HepG2 (cell line): Measurements from ENCODE around the gene ANAPC2. TPM values are rescaled to one million over a fixed set of nuclear protein-coding genes. Genes with fewer than 3 reads are reported as not detected.

Experiments used
- ATAC-seq: fragments of 200-7000 bp; cut with Tn5 transposase; 3 replicates; pipeline ENCODE4 v1.9.1; 2020; ENCODE audit warnings: mild to moderate bottlenecking, moderate library complexity
- BruUV-seq: library from RNA; stranded (reverse); fragments of 400-500 nt; replicated peaks from 2 replicates; lab custom pipeline; 2021; lab: Mats Ljungman, UMichigan
- CTCF ChIA-PET: fragments of 300-600 bp; formaldehyde crosslinking; extraction: SDS; loops from one replicate; lab custom pipeline; 2021; ENCODE audit warnings: low total read pairs, inconsistent platforms, low intra/inter-chr PET ratio; lab: Yijun Ruan, JAX
- POLR2A ChIA-PET: fragments of 350-600 bp; sonication (Branson Sonifier 250); formaldehyde crosslinking; loops from one replicate; lab custom pipeline; 2020; ENCODE audit warnings: antibody characterized with exemption, inconsistent platforms; lab: Yijun Ruan, JAX
- DNase-seq: peaks from one replicate; pipeline ENCODE4 v3.0.0-alpha.2; 2015; ENCODE audit warnings: low spot score
- FAIRE-seq: peaks from 3 replicates; lab custom pipeline; 2011; peaks lifted over from hg19 to GRCh38; lab: Jason Lieb, UNC
- H2AFZ ChIP-seq: one replicate; pipeline ENCODE4 v1.6.1; 2011; ENCODE audit warnings: low read length, inconsistent platforms
- H3K27ac ChIP-seq: fragments of 300-600 bp; 3 replicates; pipeline ENCODE4 v1.8.0; 2011; ENCODE audit warnings: mixed run types, mild to moderate bottlenecking, mixed read lengths, low read length, inconsistent platforms; ENCODE audit not compliant: insufficient read depth; ENCODE audit errors: extremely low read length
- H3K27me3 ChIP-seq, 2 experiments: fragments of 200-600 bp in 1 of 2; 2 replicates in 1 of 2; 3 replicates in 1 of 2; pipeline versions ENCODE4 v1.6.0 to v1.8.0; 2011; ENCODE audit warnings: low read length in 2 of 2, mild to moderate bottlenecking in 2 of 2, moderate library complexity in 2 of 2, inconsistent platforms in 1 of 2; ENCODE audit not compliant: insufficient read depth in 2 of 2, control insufficient read depth in 1 of 2
- H3K36me3 ChIP-seq, 2 experiments: fragments of 200-600 bp in 1 of 2; replicated peaks in 1 of 2; 2 replicates in 1 of 2; 3 replicates in 1 of 2; pipeline versions ENCODE4 v1.5.1 to v1.8.0; 2011; ENCODE audit warnings: low read length in 2 of 2, inconsistent platforms in 1 of 2; ENCODE audit not compliant: insufficient read depth in 2 of 2, control insufficient read depth in 1 of 2
- H3K4me1 ChIP-seq: 2 replicates; pipeline ENCODE4 v1.5.1; 2012; ENCODE audit warnings: low read length, inconsistent platforms; ENCODE audit not compliant: insufficient read depth
- H3K4me2 ChIP-seq: 2 replicates; pipeline ENCODE4 v1.6.0; 2011; ENCODE audit warnings: low read depth, low read length, inconsistent platforms
- H3K4me3 ChIP-seq, 3 experiments: fragments of 200-600 bp in 1 of 3; sonication (generic), shearing (Covaris generic) in 1 of 3; replicated peaks in 1 of 3; 2 replicates each; pipeline ENCODE4 v1.5.1; 2011 to 2016; ENCODE audit warnings: low read length in 3 of 3, inconsistent platforms in 2 of 3, low read depth in 2 of 3, mild to moderate bottlenecking in 2 of 3, control low read depth in 1 of 3, mixed read lengths in 1 of 3; ENCODE audit not compliant: insufficient read depth in 1 of 3
- H3K79me2 ChIP-seq: one replicate; pipeline ENCODE4 v1.6.1; 2011; ENCODE audit warnings: low read length, inconsistent platforms; ENCODE audit not compliant: insufficient read depth
- H3K9ac ChIP-seq: 2 replicates; pipeline ENCODE4 v1.6.0; 2011; ENCODE audit warnings: mild to moderate bottlenecking, low read depth, low read length, inconsistent platforms; ENCODE audit not compliant: insufficient read depth
- H3K9me3 ChIP-seq: 2 replicates; pipeline ENCODE4 v1.5.1; 2012; ENCODE audit warnings: mild to moderate bottlenecking, low read length
- H4K20me1 ChIP-seq: 2 replicates; pipeline ENCODE4 v1.6.0; 2011; ENCODE audit warnings: inconsistent platforms, mild to moderate bottlenecking, low read length, moderate library complexity; ENCODE audit not compliant: insufficient read depth
- GABPB1 ChIP-seq: IDR thresholded peaks from 2 replicates; pipeline ENCODE4 v1.6.1; 2016; ENCODE audit warnings: mild to moderate bottlenecking, missing genetic modification reagents, moderate library complexity, missing compliant biosample characterization
- GATAD2A ChIP-seq: IDR thresholded peaks from 2 replicates; pipeline ENCODE4 v1.6.1; 2016
- ZNF136 ChIP-seq: sonication (generic); formaldehyde crosslinking; IDR thresholded peaks from 2 replicates; pipeline ENCODE4 v1.8.1; 2022; ENCODE audit warnings: low read depth, mild to moderate bottlenecking, moderate library complexity, missing genetic modification reagents
- WGBS: methylation state at CpG from one replicate; pipeline ENCODE4 v1.1.6; 2017; ENCODE audit warnings: low lambda C conversion rate; 5-methylcytosine and 5-hydroxymethylcytosine counted together
- in situ Hi-C: cut with HindIII; loops from 2 replicates; pipeline ENCODE4 v1.10.0; 2017; ENCODE audit warnings: low pct_unique_long_range_greater_than_20kb; ENCODE audit not compliant: extremely low pct_ligation_motif_present
- intact Hi-C: fragments of 100-400 bp; cut with micrococcal nuclease; formaldehyde crosslinking; loops from one replicate; pipeline ENCODE4 v1.10.0; 2022; ENCODE audit not compliant: unreplicated experiment
- polyA plus RNA-seq, 8 experiments: library from polyadenylated mRNA; depleted of rRNA in 3 of 8; stranded (reverse) in 7 of 8; unstranded in 1 of 8; fragments of >200 nt; fragmentation: Illumina TruSeq in 4 of 8; extraction: Trizol in 4 of 8; gene quantifications; 2 replicates each; pipeline versions ENCODE4 v1.2.1 to v1.2.3, GENCODE V29; 2011 to 2016; ENCODE audit warnings: low read depth in 4 of 8, missing spikeins in 1 of 8, mixed read lengths in 1 of 8; ENCODE audit not compliant: insufficient read depth in 1 of 8
- total RNA-seq, 5 experiments: library from RNA; depleted of rRNA; stranded (reverse); fragments of >200 nt; fragmentation: Illumina TruSeq; extraction: Trizol; gene quantifications; 2 replicates each; pipeline ENCODE4 v1.2.3, GENCODE V29; 2016; ENCODE audit warnings: low read depth in 1 of 5
- TF ChIP-seq, protein P1 (sequence below): sonication (generic); formaldehyde crosslinking; IDR thresholded peaks from 2 replicates; pipeline ENCODE4 v1.8.0; 2022; ENCODE audit warnings: mild to moderate bottlenecking, missing genetic modification reagents
- TF ChIP-seq, protein P2 (sequence below): sonication (generic); formaldehyde crosslinking; IDR thresholded peaks from 2 replicates; pipeline ENCODE4 v1.5.0; 2020; ENCODE audit warnings: mild to moderate bottlenecking, missing genetic modification reagents, borderline replicate concordance
- TF ChIP-seq, protein P3 (sequence below): sonication (generic); formaldehyde crosslinking; IDR thresholded peaks from 2 replicates; pipeline ENCODE4 v1.5.1; 2020; ENCODE audit warnings: missing genetic modification reagents, mild to moderate bottlenecking, borderline replicate concordance

Gene ANAPC2
- total and polyA plus RNA-seq, 2 of the 13 experiments (the other 11 are each of a cell fraction or from before 2014, with no cell fraction given) = 12.3 to 15.4 TPM

DNA sequence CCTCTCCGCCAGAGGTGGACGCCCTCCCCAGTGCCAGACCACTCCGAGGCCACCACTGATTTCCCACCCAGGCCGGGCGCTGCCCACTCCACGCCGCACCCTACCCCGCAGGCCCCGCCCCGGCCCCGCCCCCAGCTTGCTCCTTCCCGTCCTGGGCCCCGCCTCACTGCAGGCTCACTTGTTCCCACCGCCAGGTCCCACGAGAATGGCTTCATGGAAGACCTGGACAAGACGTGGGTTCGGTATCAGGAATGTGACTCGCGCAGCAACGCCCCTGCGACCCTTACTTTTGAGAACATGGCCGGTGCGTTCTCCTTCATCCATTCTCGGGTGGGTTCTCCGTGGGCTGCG, 25.0 kb downstream of the ANAPC2 start:
- TF ChIP-seq GATAD2A (CRISPR knock-in tag) (no peak), ZNF136 (CRISPR knock-in tag) (no peak)
- TF ChIP-seq, protein P1, sequence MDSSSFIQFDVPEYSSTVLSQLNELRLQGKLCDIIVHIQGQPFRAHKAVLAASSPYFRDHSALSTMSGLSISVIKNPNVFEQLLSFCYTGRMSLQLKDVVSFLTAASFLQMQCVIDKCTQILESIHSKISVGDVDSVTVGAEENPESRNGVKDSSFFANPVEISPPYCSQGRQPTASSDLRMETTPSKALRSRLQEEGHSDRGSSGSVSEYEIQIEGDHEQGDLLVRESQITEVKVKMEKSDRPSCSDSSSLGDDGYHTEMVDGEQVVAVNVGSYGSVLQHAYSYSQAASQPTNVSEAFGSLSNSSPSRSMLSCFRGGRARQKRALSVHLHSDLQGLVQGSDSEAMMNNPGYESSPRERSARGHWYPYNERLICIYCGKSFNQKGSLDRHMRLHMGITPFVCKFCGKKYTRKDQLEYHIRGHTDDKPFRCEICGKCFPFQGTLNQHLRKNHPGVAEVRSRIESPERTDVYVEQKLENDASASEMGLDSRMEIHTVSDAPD (CRISPR knock-in tag) = no peak

DNA sequence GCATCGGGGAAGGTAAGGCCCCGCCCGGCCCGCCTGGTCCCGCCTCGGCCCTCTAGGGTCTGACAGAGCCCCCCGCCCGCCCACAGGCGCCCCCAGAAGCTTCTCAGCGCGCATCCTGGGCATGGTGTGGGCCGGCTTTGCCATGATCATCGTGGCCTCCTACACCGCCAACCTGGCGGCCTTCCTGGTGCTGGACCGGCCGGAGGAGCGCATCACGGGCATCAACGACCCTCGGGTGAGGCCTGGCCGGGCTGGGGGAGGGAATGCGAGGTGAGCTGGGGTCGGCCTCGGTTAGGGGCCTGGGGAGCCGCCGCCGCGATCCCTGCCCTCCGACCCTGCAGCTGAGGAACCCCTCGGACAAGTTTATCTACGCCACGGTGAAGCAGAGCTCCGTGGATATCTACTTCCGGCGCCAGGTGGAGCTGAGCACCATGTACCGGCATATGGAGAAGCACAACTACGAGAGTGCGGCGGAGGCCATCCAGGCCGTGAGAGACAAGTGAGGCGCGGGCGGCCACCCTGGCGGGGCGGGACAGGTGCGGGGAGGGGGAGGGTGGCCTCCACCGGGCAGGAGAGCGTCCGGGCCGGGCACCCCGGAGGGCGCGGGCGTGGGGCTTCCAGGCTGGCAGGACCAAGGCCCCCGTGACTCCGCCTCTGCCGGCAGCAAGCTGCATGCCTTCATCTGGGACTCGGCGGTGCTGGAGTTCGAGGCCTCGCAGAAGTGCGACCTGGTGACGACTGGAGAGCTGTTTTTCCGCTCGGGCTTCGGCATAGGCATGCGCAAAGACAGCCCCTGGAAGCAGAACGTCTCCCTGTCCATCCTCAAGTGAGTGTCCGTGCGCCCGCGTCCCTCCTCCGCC, 25.6 kb downstream of the ANAPC2 start:
- in situ Hi-C loops = no loop called here
- H4K20me1 ChIP-seq = no peaks in the 10 kb centered on the region
- FAIRE-seq (no peak), DNase-seq (no peak), ATAC-seq (peak; percentile 67)
- intact Hi-C loops = no loop called here
- ChIA-PET POLR2A (interaction anchor here (0.7 to 1.3 kb wide), 5 partner anchors 12 to 74 kb away, joined by 3 to 9 read pairs (median 5); partner anchors contain the start of genes ANAPC2, SSNA1 and TPRN), CTCF (interaction anchor here (0.8 to 1.1 kb wide), 2 partner anchors 65 to 73 kb away, joined by 3 read pairs; no protein-coding TSS in a partner anchor)
- no peaks in the 10 kb centered on the region for H3K4me1 ChIP-seq
- H3K4me3 ChIP-seq = peak overlapping the region; percentile 34 to 62 (median 47); a peak in 4 of 6 replicates
- no peaks in the 10 kb centered on the region for H3K9me3 ChIP-seq
- H3K4me2 ChIP-seq = peak overlapping the region; percentile 63
- BruUV-seq = no TSS peak
- no peak overlapping the region for H3K27ac ChIP-seq
- WGBS = 51% methylated on average over 12 of the region's 74 CpGs
- no peaks in the 10 kb centered on the region for H3K36me3 ChIP-seq
- H3K9ac ChIP-seq = no peak overlapping the region
- no peak overlapping the region for H2AFZ ChIP-seq
- peaks cover 24 to 91% of the 10 kb centered on the region in 2 experiments; a peak in 4 of 5 replicates for H3K27me3 ChIP-seq
- H3K79me2 ChIP-seq = no peaks in the 10 kb centered on the region
- TF ChIP-seq, protein P2, sequence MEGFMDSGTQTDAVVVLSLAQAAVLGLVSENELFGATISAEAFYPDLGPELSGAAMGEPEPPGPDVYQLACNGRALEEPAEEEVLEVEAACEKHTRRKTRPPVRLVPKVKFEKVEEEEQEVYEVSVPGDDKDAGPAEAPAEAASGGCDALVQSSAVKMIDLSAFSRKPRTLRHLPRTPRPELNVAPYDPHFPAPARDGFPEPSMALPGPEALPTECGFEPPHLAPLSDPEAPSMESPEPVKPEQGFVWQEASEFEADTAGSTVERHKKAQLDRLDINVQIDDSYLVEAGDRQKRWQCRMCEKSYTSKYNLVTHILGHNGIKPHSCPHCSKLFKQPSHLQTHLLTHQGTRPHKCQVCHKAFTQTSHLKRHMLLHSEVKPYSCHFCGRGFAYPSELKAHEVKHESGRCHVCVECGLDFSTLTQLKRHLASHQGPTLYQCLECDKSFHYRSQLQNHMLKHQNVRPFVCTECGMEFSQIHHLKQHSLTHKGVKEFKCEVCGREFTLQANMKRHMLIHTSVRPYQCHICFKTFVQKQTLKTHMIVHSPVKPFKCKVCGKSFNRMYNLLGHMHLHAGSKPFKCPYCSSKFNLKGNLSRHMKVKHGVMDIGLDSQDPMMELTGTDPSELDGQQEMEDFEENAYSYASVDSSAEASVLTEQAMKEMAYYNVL (CRISPR knock-in tag) = 0 out of 2 replicates have a peak, but pooled peaks have one; percentile 46
- TF ChIP-seq, protein P3, sequence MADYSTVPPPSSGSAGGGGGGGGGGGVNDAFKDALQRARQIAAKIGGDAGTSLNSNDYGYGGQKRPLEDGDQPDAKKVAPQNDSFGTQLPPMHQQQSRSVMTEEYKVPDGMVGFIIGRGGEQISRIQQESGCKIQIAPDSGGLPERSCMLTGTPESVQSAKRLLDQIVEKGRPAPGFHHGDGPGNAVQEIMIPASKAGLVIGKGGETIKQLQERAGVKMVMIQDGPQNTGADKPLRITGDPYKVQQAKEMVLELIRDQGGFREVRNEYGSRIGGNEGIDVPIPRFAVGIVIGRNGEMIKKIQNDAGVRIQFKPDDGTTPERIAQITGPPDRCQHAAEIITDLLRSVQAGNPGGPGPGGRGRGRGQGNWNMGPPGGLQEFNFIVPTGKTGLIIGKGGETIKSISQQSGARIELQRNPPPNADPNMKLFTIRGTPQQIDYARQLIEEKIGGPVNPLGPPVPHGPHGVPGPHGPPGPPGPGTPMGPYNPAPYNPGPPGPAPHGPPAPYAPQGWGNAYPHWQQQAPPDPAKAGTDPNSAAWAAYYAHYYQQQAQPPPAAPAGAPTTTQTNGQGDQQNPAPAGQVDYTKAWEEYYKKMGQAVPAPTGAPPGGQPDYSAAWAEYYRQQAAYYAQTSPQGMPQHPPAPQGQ = no peak
- peak; percentile 73 for TF ChIP-seq GABPB1 (CRISPR knock-in tag)

More for the DNA sequence above, 25.0 kb downstream of the ANAPC2 start:
- ATAC-seq = no peak
- Histone ChIP-seq H4K20me1 (no peaks in the 10 kb centered on the region), H3K4me3 (peak overlapping the region in 1 of 3 experiments; percentile 62; a peak in 1 of 6 replicates), H2AFZ (no peak overlapping the region), H3K27me3 (peaks cover 23 to 89% of the 10 kb centered on the region in 2 experiments; a peak in 4 of 5 replicates), H3K36me3 (no peaks in the 10 kb centered on the region), H3K9me3 (no peaks in the 10 kb centered on the region), H3K9ac (no peak overlapping the region), H3K4me2 (peak overlapping the region; percentile 63; the same call in 1 of the 2 replicates), H3K4me1 (no peaks in the 10 kb centered on the region), H3K79me2 (no peaks in the 10 kb centered on the region), H3K27ac (no peak overlapping the region)
- in situ Hi-C loops = no loop called here
- CTCF ChIA-PET = interaction anchor here (0.8 to 1.1 kb wide), 2 partner anchors 65 to 72 kb away, joined by 3 read pairs; no protein-coding TSS in a partner anchor
- POLR2A ChIA-PET = interaction anchor here (0.7 to 1.3 kb wide), 5 partner anchors 12 to 73 kb away, joined by 3 to 9 read pairs (median 5); partner anchors contain the start of genes ANAPC2, SSNA1 and TPRN
- no peak for FAIRE-seq
- no peak for DNase-seq
- WGBS = 56% methylated on average over 23 of the region's 26 CpGs
- no TSS peak for BruUV-seq
- intact Hi-C loops = no loop called here
